ENCODE results near the gene FAM20C. TPM values are rescaled to one million over a fixed set of nuclear protein-coding genes. Genes with fewer than 3 reads are reported as not detected.

FAM20C gene
- total RNA-seq, 1 donor from 2014 or later, result 1.3 TPM

- no peak overlapping the region for H3K4me3 ChIP-seq (ENCODE audit: low read depth, low read length)
- TF ChIP-seq CTCF (IDR thresholded peaks at IDR 0.05; ENCODE audit: insufficient read depth, low read length, severe bottlenecking), result no peak
- FAIRE-seq (no peak), DNase-seq (ENCODE audit: low read depth) (no peak)
- H3K36me3 ChIP-seq (ENCODE audit: control insufficient read depth, insufficient read depth, low read length), result no peaks in the 10 kb centered on the region
- H3K27me3 ChIP-seq (ENCODE audit: control insufficient read depth, insufficient read depth, low read length), result no peaks in the 10 kb centered on the region
These were observed 25.9 kb upstream of the FAM20C start for GRCh38 chr7:166338-167060.

GRCh38 chr7:167090-167855 is 25.1 kb upstream of the FAM20C start:
- no peak for TF ChIP-seq CTCF (IDR thresholded peaks at IDR 0.05; ENCODE audit: insufficient read depth, low read length, severe bottlenecking)
- no peaks in the 10 kb centered on the region for H3K27me3 ChIP-seq (ENCODE audit: control insufficient read depth, insufficient read depth, low read length)
- no peak for DNase-seq (ENCODE audit: low read depth)
- H3K36me3 ChIP-seq (ENCODE audit: control insufficient read depth, insufficient read depth, low read length), result no peaks in the 10 kb centered on the region
- H3K4me3 ChIP-seq (ENCODE audit: low read depth, low read length), result no peak overlapping the region
- no peak for FAIRE-seq

GRCh38 chr7:167976-168791 is 24.2 kb upstream of the FAM20C start:
- Histone ChIP-seq H3K4me3 (ENCODE audit: low read depth, low read length) (no peak overlapping the region), H3K27me3 (ENCODE audit: control insufficient read depth, insufficient read depth, low read length) (no peaks in the 10 kb centered on the region), H3K36me3 (ENCODE audit: control insufficient read depth, insufficient read depth, low read length) (no peaks in the 10 kb centered on the region)
- DNase-seq (ENCODE audit: low read depth), result no peak
- TF ChIP-seq CTCF (IDR thresholded peaks at IDR 0.05; ENCODE audit: insufficient read depth, low read length, severe bottlenecking), result no peak
- no peak for FAIRE-seq

GRCh38 chr7:169276-170172 is 22.8 kb upstream of the FAM20C start:
- Histone ChIP-seq H3K27me3 (ENCODE audit: control insufficient read depth, insufficient read depth, low read length) (no peaks in the 10 kb centered on the region), H3K4me3 (ENCODE audit: low read depth, low read length) (no peak overlapping the region), H3K36me3 (ENCODE audit: control insufficient read depth, insufficient read depth, low read length) (no peaks in the 10 kb centered on the region)
- no peak for TF ChIP-seq CTCF (IDR thresholded peaks at IDR 0.05; ENCODE audit: insufficient read depth, low read length, severe bottlenecking)
- FAIRE-seq (no peak), DNase-seq (ENCODE audit: low read depth) (no peak)
